ENCODE results near the gene TBL1X. TPM values are rescaled to one million over a fixed set of nuclear protein-coding genes. Genes with fewer than 3 reads are reported as not detected.

Gene TBL1X
- polyA plus RNA-seq, 1 donor (not counting 4 experiments of a cell fraction or from before 2014, with no cell fraction given): 2.2 TPM

GRCh38 chrX:9668537-9668936 is 203.7 kb downstream of the TBL1X start:
- H3K27ac ChIP-seq (ENCODE audit: control insufficient read depth, insufficient read depth, low read length): no peak overlapping the region
- no peaks in the 10 kb centered on the region for H3K36me3 ChIP-seq (ENCODE audit: control insufficient read depth in 2 of 2, extremely low read depth in 1 of 2, insufficient read depth in 2 of 2, low read length in 2 of 2)
- H4K20me1 ChIP-seq (ENCODE audit: control insufficient read depth, extremely low read depth, insufficient read depth, low read length): no peaks in the 10 kb centered on the region
- dilution Hi-C loops (cut with MboI; ENCODE audit: extremely low pct_ligation_motif_present, low sequenced_read_pairs): no loop called here
- no peak overlapping the region for H3K4me3 ChIP-seq (ENCODE audit: control insufficient read depth in 2 of 3, extremely low read depth in 1 of 3, insufficient read depth in 2 of 3, low read depth in 1 of 3, low read length in 3 of 3)
- no peak overlapping the region for H2AFZ ChIP-seq (ENCODE audit: control insufficient read depth, low read length)
- TF ChIP-seq CTCF (optimal IDR thresholded peaks at IDR 0.05 in 1 of 3, IDR thresholded peaks at IDR 0.05 in 1 of 3, conservative IDR thresholded peaks at IDR 0.05 in 1 of 3; ENCODE audit: extremely low read depth in 1 of 3, insufficient read depth in 2 of 3, low read length in 3 of 3) (no peak), EZH2 (IDR thresholded peaks at IDR 0.05; ENCODE audit: low read length) (no peak)
- no peak overlapping the region for H3K4me2 ChIP-seq (ENCODE audit: control insufficient read depth, extremely low read depth, insufficient read depth, low read depth, low read length)
- no peaks in the 10 kb centered on the region for H3K4me1 ChIP-seq (ENCODE audit: control insufficient read depth, extremely low read depth, insufficient read depth, low read length)
- FAIRE-seq: no peak
- no peaks in the 10 kb centered on the region for H3K79me2 ChIP-seq (ENCODE audit: control insufficient read depth, insufficient read depth, low read length)
- no peak for DNase-seq (ENCODE audit: low read depth, low spot score)
- no peaks in the 10 kb centered on the region for H3K9me3 ChIP-seq (ENCODE audit: control insufficient read depth, low read depth, low read length)
- no peaks in the 10 kb centered on the region for H3K9me1 ChIP-seq (ENCODE audit: control insufficient read depth, extremely low read depth, insufficient read depth, low read length)
- no peaks in the 10 kb centered on the region for H3K27me3 ChIP-seq (ENCODE audit: control insufficient read depth, extremely low read depth, insufficient read depth, low read length)
- H3K9ac ChIP-seq (ENCODE audit: control insufficient read depth, extremely low read depth, insufficient read depth, low read length): no peak overlapping the region

GRCh38 chrX:9670136-9670814 is 205.4 kb downstream of the TBL1X start:
- Histone ChIP-seq H3K9me3 (ENCODE audit: control insufficient read depth, low read depth, low read length) (no peaks in the 10 kb centered on the region), H3K4me2 (ENCODE audit: control insufficient read depth, extremely low read depth, insufficient read depth, low read depth, low read length) (no peak overlapping the region), H3K4me1 (ENCODE audit: control insufficient read depth, extremely low read depth, insufficient read depth, low read length) (no peaks in the 10 kb centered on the region), H4K20me1 (ENCODE audit: control insufficient read depth, extremely low read depth, insufficient read depth, low read length) (no peaks in the 10 kb centered on the region), H3K79me2 (ENCODE audit: control insufficient read depth, insufficient read depth, low read length) (no peaks in the 10 kb centered on the region), H3K9me1 (ENCODE audit: control insufficient read depth, extremely low read depth, insufficient read depth, low read length) (no peaks in the 10 kb centered on the region), H3K27ac (ENCODE audit: control insufficient read depth, insufficient read depth, low read length) (no peak overlapping the region), H2AFZ (ENCODE audit: control insufficient read depth, low read length) (no peak overlapping the region), H3K9ac (ENCODE audit: control insufficient read depth, extremely low read depth, insufficient read depth, low read length) (no peak overlapping the region), H3K4me3 (ENCODE audit: control insufficient read depth in 2 of 3, extremely low read depth in 1 of 3, insufficient read depth in 2 of 3, low read depth in 1 of 3, low read length in 3 of 3) (no peak overlapping the region), H3K36me3 (ENCODE audit: control insufficient read depth in 2 of 2, extremely low read depth in 1 of 2, insufficient read depth in 2 of 2, low read length in 2 of 2) (no peaks in the 10 kb centered on the region), H3K27me3 (ENCODE audit: control insufficient read depth, extremely low read depth, insufficient read depth, low read length) (no peaks in the 10 kb centered on the region)
- TF ChIP-seq EZH2 (IDR thresholded peaks at IDR 0.05; ENCODE audit: low read length) (no peak), CTCF (optimal IDR thresholded peaks at IDR 0.05 in 1 of 3, IDR thresholded peaks at IDR 0.05 in 1 of 3, conservative IDR thresholded peaks at IDR 0.05 in 1 of 3; ENCODE audit: extremely low read depth in 1 of 3, insufficient read depth in 2 of 3, low read length in 3 of 3) (no peak)
- dilution Hi-C loops (cut with MboI; ENCODE audit: extremely low pct_ligation_motif_present, low sequenced_read_pairs): no loop called here
- DNase-seq (ENCODE audit: low read depth, low spot score) (no peak), FAIRE-seq (no peak)

All from keratinocyte (primary cell).